Activated CD4-positive, alpha-beta T cell treated with anti-CD3 and anti-CD28 coated beads, Interleukin-2, amount 10 ng/mL, durations not matched to agents 24 days and 14 days (primary cell): Measurements from ENCODE around the gene ABCA12. TPM values are rescaled to one million over a fixed set of nuclear protein-coding genes. Genes with fewer than 3 reads are reported as not detected.

Experiments
- DNase-seq: peaks from one replicate; pipeline ENCODE4 v3.0.0; 2022
- H3K27ac Mint-ChIP-seq: one replicate; pipeline ENCODE4 v1.8.0; 2022; ENCODE audit warnings: mild to moderate bottlenecking, mixed read lengths
- H3K27me3 Mint-ChIP-seq: one replicate; pipeline ENCODE4 v1.8.0; 2022; ENCODE audit warnings: mixed read lengths
- H3K36me3 Mint-ChIP-seq: one replicate; pipeline ENCODE4 v1.8.0; 2022; ENCODE audit warnings: low read depth, mild to moderate bottlenecking, mixed read lengths
- H3K4me1 Mint-ChIP-seq: one replicate; pipeline ENCODE4 v1.8.0; 2021; ENCODE audit warnings: mixed read lengths
- H3K4me3 Mint-ChIP-seq: one replicate; pipeline ENCODE4 v1.8.0; 2022; ENCODE audit warnings: mild to moderate bottlenecking, moderate library complexity, mixed read lengths
- H3K9me3 Mint-ChIP-seq: one replicate; pipeline ENCODE4 v1.8.0; 2021; ENCODE audit warnings: mixed read lengths
- intact Hi-C: fragments of 100-400 bp; cut with micrococcal nuclease; formaldehyde crosslinking; loops from one replicate; pipeline ENCODE4 v1.15.1; 2023
- total RNA-seq: library from RNA; stranded (reverse); gene quantifications from 2 replicates; pipeline ENCODE4 v1.2.3, GENCODE V29; 2022

The ABCA12 gene
- total RNA-seq, 1 donor from 2014 or later: not detected

GRCh38 chr2:215049341-215049740 is 89.1 kb downstream of the ABCA12 start:
- no peaks in the 10 kb centered on the region for H3K36me3 Mint-ChIP-seq
- intact Hi-C loops: no loop called here
- no peaks in the 10 kb centered on the region for H3K27me3 Mint-ChIP-seq
- no peak overlapping the region for H3K4me3 Mint-ChIP-seq
- H3K4me1 Mint-ChIP-seq: no peaks in the 10 kb centered on the region
- H3K9me3 Mint-ChIP-seq: no peaks in the 10 kb centered on the region
- no peak overlapping the region for H3K27ac Mint-ChIP-seq
- no peak for DNase-seq

GRCh38 chr2:215038421-215038820 is 100.0 kb downstream of the ABCA12 start:
- intact Hi-C loops: no loop called here

GRCh38 chr2:215036314-215036713 is 102.1 kb downstream of the ABCA12 start:
- no peaks in the 10 kb centered on the region for H3K27me3 Mint-ChIP-seq
- H3K4me3 Mint-ChIP-seq: no peak overlapping the region
- H3K4me1 Mint-ChIP-seq: no peaks in the 10 kb centered on the region
- H3K36me3 Mint-ChIP-seq: no peaks in the 10 kb centered on the region
- no peaks in the 10 kb centered on the region for H3K9me3 Mint-ChIP-seq
- no peak for DNase-seq
- H3K27ac Mint-ChIP-seq: no peak overlapping the region
- intact Hi-C loops: no loop called here

More at GRCh38 chr2:215038421-215038820, 100.0 kb downstream of the ABCA12 start:
- no peak overlapping the region for H3K27ac Mint-ChIP-seq
- H3K9me3 Mint-ChIP-seq: no peaks in the 10 kb centered on the region
- H3K36me3 Mint-ChIP-seq: no peaks in the 10 kb centered on the region
- no peaks in the 10 kb centered on the region for H3K4me1 Mint-ChIP-seq
- no peak overlapping the region for H3K4me3 Mint-ChIP-seq
- H3K27me3 Mint-ChIP-seq: no peaks in the 10 kb centered on the region
- DNase-seq: no peak

- no peaks in the 10 kb centered on the region for H3K9me3 Mint-ChIP-seq
- H3K36me3 Mint-ChIP-seq: no peaks in the 10 kb centered on the region
- H3K4me1 Mint-ChIP-seq: no peaks in the 10 kb centered on the region
- intact Hi-C loops: no loop called here
- H3K27ac Mint-ChIP-seq: no peak overlapping the region
- H3K27me3 Mint-ChIP-seq: no peaks in the 10 kb centered on the region
- no peak for DNase-seq
- H3K4me3 Mint-ChIP-seq: no peak overlapping the region
These were observed 104.3 kb downstream of the ABCA12 start for GRCh38 chr2:215034154-215034553.

- Mint-ChIP-seq H3K4me3 (no peak overlapping the region), H3K4me1 (no peaks in the 10 kb centered on the region), H3K27ac (no peak overlapping the region), H3K36me3 (no peaks in the 10 kb centered on the region), H3K9me3 (no peaks in the 10 kb centered on the region), H3K27me3 (no peaks in the 10 kb centered on the region)
- DNase-seq: no peak
- intact Hi-C loops: no loop called here
These were observed 106.3 kb downstream of the ABCA12 start for GRCh38 chr2:215032153-215032552.

- Mint-ChIP-seq H3K4me1 (no peaks in the 10 kb centered on the region), H3K36me3 (no peaks in the 10 kb centered on the region), H3K9me3 (no peaks in the 10 kb centered on the region), H3K27ac (no peak overlapping the region), H3K4me3 (no peak overlapping the region), H3K27me3 (no peaks in the 10 kb centered on the region)
- DNase-seq: no peak
- intact Hi-C loops: no loop called here
These were observed 107.1 kb downstream of the ABCA12 start for GRCh38 chr2:215031321-215031720.

GRCh38 chr2:215029936-215030335 is 108.5 kb downstream of the ABCA12 start:
- intact Hi-C loops: no loop called here
- Mint-ChIP-seq H3K4me3 (no peak overlapping the region), H3K27ac (no peak overlapping the region), H3K9me3 (no peaks in the 10 kb centered on the region), H3K36me3 (no peaks in the 10 kb centered on the region), H3K4me1 (no peaks in the 10 kb centered on the region), H3K27me3 (no peaks in the 10 kb centered on the region)
- DNase-seq: no peak

- DNase-seq: no peak
- no peak overlapping the region for H3K27ac Mint-ChIP-seq
- H3K36me3 Mint-ChIP-seq: no peaks in the 10 kb centered on the region
- H3K4me3 Mint-ChIP-seq: no peak overlapping the region
- no peaks in the 10 kb centered on the region for H3K27me3 Mint-ChIP-seq
- no peaks in the 10 kb centered on the region for H3K9me3 Mint-ChIP-seq
- no peaks in the 10 kb centered on the region for H3K4me1 Mint-ChIP-seq
- intact Hi-C loops: no loop called here
These were observed 110.2 kb downstream of the ABCA12 start for GRCh38 chr2:215028231-215028630.

GRCh38 chr2:215027779-215028178 is 110.6 kb downstream of the ABCA12 start:
- H3K27ac Mint-ChIP-seq: no peak overlapping the region
- no peaks in the 10 kb centered on the region for H3K36me3 Mint-ChIP-seq
- H3K27me3 Mint-ChIP-seq: no peaks in the 10 kb centered on the region
- no peak for DNase-seq
- no peaks in the 10 kb centered on the region for H3K9me3 Mint-ChIP-seq
- intact Hi-C loops: no loop called here
- H3K4me3 Mint-ChIP-seq: no peak overlapping the region
- H3K4me1 Mint-ChIP-seq: no peaks in the 10 kb centered on the region

GRCh38 chr2:215022910-215023309 is 115.5 kb downstream of the ABCA12 start:
- Mint-ChIP-seq H3K27me3 (no peaks in the 10 kb centered on the region), H3K27ac (no peak overlapping the region), H3K4me3 (no peak overlapping the region), H3K9me3 (no peaks in the 10 kb centered on the region), H3K4me1 (no peaks in the 10 kb centered on the region), H3K36me3 (no peaks in the 10 kb centered on the region)
- no peak for DNase-seq
- intact Hi-C loops: no loop called here

GRCh38 chr2:215022418-215022817 is 116.0 kb downstream of the ABCA12 start:
- no peaks in the 10 kb centered on the region for H3K4me1 Mint-ChIP-seq
- no peaks in the 10 kb centered on the region for H3K36me3 Mint-ChIP-seq
- DNase-seq: no peak
- no peak overlapping the region for H3K4me3 Mint-ChIP-seq
- no peaks in the 10 kb centered on the region for H3K27me3 Mint-ChIP-seq
- no peak overlapping the region for H3K27ac Mint-ChIP-seq
- no peaks in the 10 kb centered on the region for H3K9me3 Mint-ChIP-seq
- intact Hi-C loops: no loop called here

GRCh38 chr2:215020283-215020682 is 118.1 kb downstream of the ABCA12 start:
- Mint-ChIP-seq H3K4me3 (no peak overlapping the region), H3K36me3 (no peaks in the 10 kb centered on the region), H3K9me3 (no peaks in the 10 kb centered on the region), H3K27ac (no peak overlapping the region), H3K4me1 (no peaks in the 10 kb centered on the region), H3K27me3 (no peaks in the 10 kb centered on the region)
- intact Hi-C loops: no loop called here
- DNase-seq: no peak

- H3K4me1 Mint-ChIP-seq: no peaks in the 10 kb centered on the region
- no peak for DNase-seq
- H3K36me3 Mint-ChIP-seq: no peaks in the 10 kb centered on the region
- intact Hi-C loops: no loop called here
- no peak overlapping the region for H3K27ac Mint-ChIP-seq
- no peaks in the 10 kb centered on the region for H3K9me3 Mint-ChIP-seq
- no peak overlapping the region for H3K4me3 Mint-ChIP-seq
- no peaks in the 10 kb centered on the region for H3K27me3 Mint-ChIP-seq
These were observed 118.8 kb downstream of the ABCA12 start for GRCh38 chr2:215019521-215020145.

GRCh38 chr2:215019085-215019484 is 119.3 kb downstream of the ABCA12 start:
- intact Hi-C loops: no loop called here
- no peaks in the 10 kb centered on the region for H3K4me1 Mint-ChIP-seq
- no peaks in the 10 kb centered on the region for H3K9me3 Mint-ChIP-seq
- no peak overlapping the region for H3K4me3 Mint-ChIP-seq
- H3K27me3 Mint-ChIP-seq: no peaks in the 10 kb centered on the region
- H3K27ac Mint-ChIP-seq: no peak overlapping the region
- H3K36me3 Mint-ChIP-seq: no peaks in the 10 kb centered on the region
- DNase-seq: no peak

- no peak for DNase-seq
- no peak overlapping the region for H3K4me3 Mint-ChIP-seq
- no peak overlapping the region for H3K27ac Mint-ChIP-seq
- H3K4me1 Mint-ChIP-seq: no peaks in the 10 kb centered on the region
- no peaks in the 10 kb centered on the region for H3K9me3 Mint-ChIP-seq
- intact Hi-C loops: no loop called here
- no peaks in the 10 kb centered on the region for H3K36me3 Mint-ChIP-seq
- no peaks in the 10 kb centered on the region for H3K27me3 Mint-ChIP-seq
These were observed 123.0 kb downstream of the ABCA12 start for GRCh38 chr2:215015421-215015820.
